Inflammatory macrophage treated with lipopolysaccharide for 4 hours (primary cell): ENCODE results near the gene ST6GALNAC5.
"Not testable (repeated sequence)": the region's sequence is repeated elsewhere in the genome, so short reads cannot be mapped to it uniquely, and the experiment has no call there.

Source experiments
- DNase-seq: peaks from one replicate; pipeline ENCODE4 v3.0.0-alpha.2; 2020

Gene ST6GALNAC5

GRCh38 chr1:76867342-76868130 is at the start of gene ST6GALNAC5:
TSS of gene ST6GALNAC5 (plus strand) at chr1:76867480.
- no peak for DNase-seq

DNA sequence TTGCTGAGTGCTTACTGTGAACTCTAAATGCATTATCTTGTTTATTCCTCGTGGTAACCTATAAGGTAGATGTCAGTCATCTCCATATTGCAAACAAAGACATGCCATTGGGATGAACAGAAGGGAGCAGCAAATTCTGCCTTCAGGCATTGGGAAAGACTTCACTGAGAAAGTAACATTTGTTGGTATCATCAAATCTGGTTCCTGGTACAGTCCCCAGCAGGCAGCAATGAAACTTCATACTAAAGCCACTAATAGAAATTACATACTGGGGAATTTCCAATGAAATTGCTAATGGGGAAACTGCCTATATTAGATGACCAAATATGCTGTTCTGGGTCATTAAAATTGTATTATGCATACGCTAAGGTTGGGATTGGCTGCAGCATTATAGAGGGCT is 47.3 kb upstream of the ST6GALNAC5 start:
- no peak for DNase-seq

DNA sequence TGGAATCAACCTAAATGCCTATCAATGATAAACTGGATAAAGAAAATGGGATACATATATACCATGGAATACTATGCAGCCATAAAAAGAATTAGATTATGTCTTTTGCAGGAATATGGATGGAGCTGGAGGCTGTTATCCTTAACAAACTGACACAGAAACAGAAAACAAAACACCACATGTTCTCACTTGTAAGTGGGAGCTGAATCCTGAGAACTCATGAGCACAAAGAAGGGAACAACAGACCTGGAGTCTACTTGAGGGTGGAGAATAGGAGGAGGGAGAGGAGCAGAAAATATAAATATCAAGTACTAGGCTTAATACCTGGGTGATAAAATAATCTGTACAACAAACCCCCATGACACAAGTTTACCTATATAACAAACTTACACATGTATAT is 44.3 kb upstream of the ST6GALNAC5 start:
- not testable (repeated sequence) for DNase-seq

- no peak for DNase-seq
These were observed 43.2 kb upstream of the ST6GALNAC5 start for GRCh38 chr1:76824106-76824505.

DNA sequence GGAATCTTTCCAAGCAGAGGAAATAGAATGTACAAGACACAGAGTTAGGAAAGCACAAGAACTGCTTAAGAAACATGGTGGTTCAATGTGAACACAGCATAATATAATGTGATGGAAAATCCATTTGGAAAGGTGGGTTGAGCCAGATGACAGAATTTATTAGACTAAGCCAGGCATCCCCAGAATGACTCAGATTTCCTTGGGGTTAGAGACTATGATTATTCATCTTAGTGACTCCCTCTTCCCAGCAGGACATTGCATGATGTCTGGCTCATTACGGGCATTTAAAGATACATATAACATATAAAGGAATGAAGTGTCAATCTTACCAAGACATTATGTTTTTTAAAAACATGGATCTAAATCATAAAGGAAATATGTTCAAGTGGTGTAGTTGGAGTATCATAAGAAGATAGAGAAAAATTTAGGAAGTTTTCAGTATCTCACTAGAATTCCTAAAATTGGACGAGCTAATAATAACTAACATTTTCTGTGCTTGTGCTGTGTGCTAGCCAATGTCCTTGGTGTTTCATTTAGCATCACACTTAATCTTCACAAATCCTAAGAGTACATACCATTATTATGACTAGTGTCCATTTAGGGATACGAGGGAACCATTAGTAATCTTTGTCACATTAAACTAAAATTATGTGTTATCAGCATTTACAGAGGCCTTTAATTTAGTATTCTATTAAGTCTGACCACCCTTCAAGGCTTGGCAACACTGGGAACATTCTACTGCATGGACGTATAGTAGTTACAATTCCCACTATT is 41.0 kb upstream of the ST6GALNAC5 start:
- no peak for DNase-seq

GRCh38 chr1:76827066-76827465 is 40.2 kb upstream of the ST6GALNAC5 start:
- no peak for DNase-seq

DNA sequence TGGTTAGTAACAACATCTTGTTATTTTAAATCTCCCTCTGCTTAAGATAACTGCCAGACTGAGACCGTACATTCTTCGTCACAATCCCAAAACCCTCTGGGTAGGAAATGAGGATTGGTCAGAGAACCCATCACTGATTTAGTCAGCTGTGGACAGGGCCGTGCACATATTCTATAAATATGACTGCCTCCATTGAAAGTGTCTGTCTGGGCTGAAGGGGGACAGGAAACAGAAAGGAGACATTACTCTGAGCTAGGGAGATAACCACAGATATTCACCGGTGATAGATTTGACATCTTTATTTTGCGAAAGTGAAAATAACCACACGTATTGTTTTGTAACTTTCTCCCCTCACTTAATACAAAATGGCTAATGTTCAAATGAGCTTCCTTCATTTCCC is 36.9 kb upstream of the ST6GALNAC5 start:
- DNase-seq = no peak

GRCh38 chr1:76832521-76832920 is 34.8 kb upstream of the ST6GALNAC5 start:
- DNase-seq = no peak

GRCh38 chr1:76833151-76833550 is 34.1 kb upstream of the ST6GALNAC5 start:
- DNase-seq = no peak

GRCh38 chr1:76833856-76834255 is 33.4 kb upstream of the ST6GALNAC5 start:
- no peak for DNase-seq

DNA sequence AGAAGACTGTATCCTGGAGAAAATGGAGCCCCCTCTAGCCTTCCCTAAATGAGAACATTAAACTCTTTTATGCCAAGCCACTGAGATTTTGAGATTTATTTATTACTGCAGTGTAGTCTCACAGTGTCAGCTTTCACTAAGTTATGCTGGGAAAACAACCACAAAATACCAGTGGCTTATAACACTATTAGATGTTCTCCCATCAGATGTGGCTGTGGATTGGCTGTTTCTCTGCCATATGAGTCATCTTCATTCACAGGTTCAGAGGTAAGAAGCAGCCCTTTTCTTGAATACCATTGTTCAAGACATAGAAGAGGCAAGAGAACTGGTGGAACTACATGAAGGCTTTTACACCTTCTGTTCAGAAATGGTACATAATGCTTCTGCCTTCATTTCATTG is 32.1 kb upstream of the ST6GALNAC5 start:
- DNase-seq = no peak

DNA sequence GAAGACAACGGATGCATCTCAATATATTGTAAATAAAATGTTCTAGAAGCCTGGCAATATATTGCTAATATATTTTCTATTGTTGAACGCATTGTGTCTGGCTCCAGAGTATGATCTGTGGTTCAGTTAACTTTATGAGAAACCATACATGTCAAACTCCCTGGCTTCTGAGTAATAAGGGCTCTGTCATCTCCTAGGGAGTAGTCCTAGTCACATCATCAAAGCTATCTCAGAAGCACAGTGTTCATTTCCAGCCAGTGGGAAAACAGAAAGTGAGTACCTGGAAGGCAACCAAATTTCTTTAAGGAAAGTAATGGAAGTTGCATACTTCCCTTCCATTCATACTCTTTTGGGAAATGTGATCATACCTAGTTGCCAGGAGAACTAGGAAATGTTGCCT is 27.0 kb upstream of the ST6GALNAC5 start:
- no peak for DNase-seq

DNA sequence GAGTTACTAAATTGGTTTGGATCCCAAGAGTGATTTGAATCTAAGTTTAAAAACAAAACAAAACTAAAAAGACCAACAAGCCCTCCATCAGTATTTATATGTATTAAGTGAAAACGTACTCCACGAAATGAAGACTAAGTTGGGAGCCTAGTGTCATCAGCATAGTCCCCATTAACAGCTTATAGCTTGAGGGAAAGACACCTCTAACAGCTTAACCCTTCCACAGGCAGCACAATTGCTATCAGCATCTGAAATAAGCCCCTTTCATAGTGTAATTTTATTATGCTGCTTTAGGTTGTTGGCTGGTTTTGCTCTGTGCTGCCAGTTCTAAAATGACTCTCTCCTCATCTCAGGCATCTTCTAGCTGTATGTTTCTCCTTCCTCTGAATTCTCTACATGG is 25.8 kb upstream of the ST6GALNAC5 start:
- no peak for DNase-seq

DNA sequence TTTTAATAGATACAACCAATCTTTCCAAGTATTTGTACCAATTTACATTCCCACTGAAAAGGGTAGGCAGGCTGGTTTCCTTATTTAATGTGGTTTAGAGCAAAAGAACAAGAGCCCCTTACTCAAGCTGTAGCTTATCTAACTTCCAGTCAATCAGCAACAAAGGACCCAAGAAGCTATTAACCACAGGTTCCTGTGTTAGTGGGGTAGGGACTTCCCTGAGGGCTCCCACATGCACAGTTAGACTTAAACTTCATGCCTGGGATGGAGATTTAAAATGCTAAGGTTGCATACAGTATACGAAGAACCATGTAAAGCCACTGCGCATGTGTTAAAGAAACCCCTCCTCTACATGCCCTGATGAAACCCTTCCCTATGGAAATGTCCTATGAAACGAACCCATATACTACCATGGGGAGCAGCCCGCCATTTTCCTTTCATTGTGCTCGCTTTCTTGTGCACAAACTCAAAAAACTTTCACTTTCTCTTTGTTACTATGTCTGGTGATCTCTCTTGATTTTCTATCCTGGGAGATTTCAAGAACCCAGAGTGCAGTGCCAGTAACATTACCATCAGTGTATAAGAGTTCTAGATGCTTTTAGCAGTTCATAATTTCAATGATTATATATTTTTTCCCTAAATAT is 23.3 kb upstream of the ST6GALNAC5 start:
- DNase-seq = no peak

DNA sequence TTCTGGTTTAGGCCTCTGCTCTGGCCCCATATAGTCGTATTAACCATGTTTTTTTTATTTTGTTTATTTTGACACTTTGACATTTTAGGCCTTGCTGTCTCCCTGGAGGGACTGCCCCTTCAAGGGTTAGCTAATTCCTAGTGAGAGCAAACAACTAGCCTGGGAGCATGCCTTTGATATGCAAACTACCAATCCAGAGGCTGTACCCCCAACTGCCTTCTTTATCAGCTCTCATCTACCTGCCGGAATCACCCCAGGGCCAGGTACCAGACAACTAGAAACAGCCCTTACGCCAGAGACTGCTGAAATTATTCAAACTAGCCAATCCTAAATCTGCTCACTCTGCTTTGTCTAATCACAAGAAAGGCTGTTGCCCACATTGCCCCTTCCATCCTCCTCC is 13.0 kb upstream of the ST6GALNAC5 start:
- DNase-seq = no peak

DNA sequence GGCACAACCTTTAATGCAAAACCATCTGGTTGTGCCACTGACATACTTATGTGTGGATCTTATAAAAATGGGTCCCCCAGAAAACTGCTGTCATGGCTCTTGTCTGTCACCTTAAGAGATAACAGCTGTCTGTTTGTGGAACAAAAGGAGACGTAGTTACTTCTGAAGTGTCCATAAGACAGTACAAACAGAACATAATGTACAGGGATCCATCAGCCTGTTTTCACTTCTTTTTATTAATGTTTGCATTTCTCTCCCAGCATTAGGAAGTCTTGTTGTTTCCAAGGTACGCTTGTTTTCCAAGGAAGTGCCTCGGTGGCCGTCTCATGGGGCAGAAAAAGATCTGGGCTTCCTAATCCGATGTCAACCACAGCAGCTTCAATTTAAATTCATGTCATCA is 11.2 kb upstream of the ST6GALNAC5 start:
- no peak for DNase-seq

GRCh38 chr1:76857138-76857537 is 10.1 kb upstream of the ST6GALNAC5 start:
- DNase-seq = no peak

DNA sequence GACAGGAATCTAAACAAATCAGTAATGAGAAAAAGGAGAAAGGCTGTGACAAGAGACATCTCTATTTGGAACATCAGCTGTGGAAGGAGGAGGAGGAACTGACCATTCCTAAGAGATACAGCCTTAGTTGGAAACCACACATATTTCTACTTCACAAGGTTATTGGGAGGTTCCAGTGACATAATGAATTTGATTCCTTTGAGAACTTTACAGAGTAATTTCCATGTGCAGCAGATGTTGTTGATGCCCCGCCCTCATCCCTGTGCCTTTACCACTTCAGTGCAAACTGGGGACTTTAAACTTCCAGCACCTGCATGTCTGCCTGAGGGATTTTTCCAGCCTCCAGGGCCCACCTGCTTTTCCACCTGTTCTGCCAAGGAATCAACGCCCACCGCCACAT is 9.3 kb upstream of the ST6GALNAC5 start:
- no peak for DNase-seq

GRCh38 chr1:76861149-76861548 is 6.1 kb upstream of the ST6GALNAC5 start:
- no peak for DNase-seq

GRCh38 chr1:76862447-76862846 is 4.8 kb upstream of the ST6GALNAC5 start:
- DNase-seq = no peak

- no peak for DNase-seq
These were observed 2.9 kb upstream of the ST6GALNAC5 start for GRCh38 chr1:76864383-76864782.

DNA sequence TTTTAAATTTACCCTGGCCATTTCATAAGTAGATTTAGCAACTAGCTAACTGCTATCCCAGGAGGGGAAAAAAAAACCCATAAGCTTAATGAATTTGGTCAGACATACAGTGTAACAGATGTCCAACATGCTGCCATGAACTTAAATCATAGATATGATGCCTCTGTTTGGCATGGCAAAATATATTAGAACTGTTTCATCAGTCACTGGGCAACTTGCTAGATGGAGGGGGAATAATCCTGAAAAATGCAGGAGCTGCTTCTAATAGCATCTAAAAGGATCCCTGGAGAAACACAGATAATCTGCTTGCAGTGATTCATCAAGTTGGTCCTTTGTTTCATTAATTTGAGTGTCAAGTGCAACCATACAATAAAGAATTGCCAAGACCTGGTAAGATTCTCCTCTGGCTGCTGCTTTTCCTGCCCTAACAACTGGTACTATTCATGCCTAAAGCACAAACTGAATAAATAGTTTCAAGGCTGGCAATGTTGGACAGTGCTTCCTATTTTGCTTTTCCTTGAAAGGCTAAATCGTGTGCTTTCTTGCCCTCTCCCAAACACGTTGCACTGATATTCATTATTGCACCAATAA is 1.5 kb upstream of the ST6GALNAC5 start:
- no peak for DNase-seq

- DNase-seq = no peak
These were observed 714 bp upstream of the ST6GALNAC5 start for GRCh38 chr1:76866566-76866965.
